K562 (cell line): ENCODE results near the gene JPH2. TPM values are rescaled to one million over a fixed set of nuclear protein-coding genes. Genes with fewer than 3 reads are reported as not detected.

Source experiments
- ATAC-seq: fragments of 200-7000 bp; cut with Tn5 transposase; 3 replicates; pipeline ENCODE4 v1.9.1; 2020; ENCODE audit warnings: moderate library complexity
- BruUV-seq: library from RNA; stranded (reverse); fragments of 400-500 nt; replicated peaks from 2 replicates; lab custom pipeline; 2021; lab: Mats Ljungman, UMichigan
- CTCF ChIA-PET: fragments of 300-600 bp; formaldehyde crosslinking; extraction: SDS; loops from one replicate; lab custom pipeline; 2021; ENCODE audit warnings: low intra/inter-chr PET ratio; lab: Yijun Ruan, JAX
- POLR2A ChIA-PET: fragments of 300-600, 350-650 bp; sonication (Branson Sonifier 250); formaldehyde crosslinking; extraction: SDS; loops from one replicate; lab custom pipeline; 2021; ENCODE audit warnings: antibody characterized with exemption, inconsistent platforms; lab: Yijun Ruan, JAX
- DNase-seq, 4 experiments: peaks; one replicate each; pipeline versions ENCODE4 v3.0.0 to v3.0.0-alpha.2; 2011 to 2018; ENCODE audit warnings: low spot score in 3 of 4, mixed read lengths in 3 of 4; ENCODE audit errors: extremely low read depth in 1 of 4
- FAIRE-seq: peaks from 2 replicates; lab custom pipeline; 2011; peaks lifted over from hg19 to GRCh38; lab: Jason Lieb, UNC
- H2AFZ ChIP-seq: 2 replicates; pipeline ENCODE4 v1.6.0; 2011; ENCODE audit warnings: low read depth, low read length, control low read depth, inconsistent platforms
- H3K27ac ChIP-seq: fragments of 200-600 bp; 3 replicates; pipeline ENCODE4 v1.8.0; 2011; ENCODE audit warnings: low read depth, mild to moderate bottlenecking, control low read depth, inconsistent platforms, low read length, moderate library complexity, mixed read lengths; ENCODE audit errors: extremely low read depth
- H3K27me3 ChIP-seq, 2 experiments: fragments of 300-600 bp in 1 of 2; 2 replicates in 1 of 2; 3 replicates in 1 of 2; pipeline versions ENCODE4 v1.6.0 to v1.8.0; 2011; ENCODE audit warnings: inconsistent platforms in 2 of 2, low read length in 2 of 2, mild to moderate bottlenecking in 1 of 2, mixed read lengths in 1 of 2, moderate library complexity in 1 of 2; ENCODE audit not compliant: control insufficient read depth in 2 of 2, insufficient read depth in 2 of 2
- H3K36me3 ChIP-seq: fragments of 300-600 bp; 3 replicates; pipeline ENCODE4 v1.8.0; 2011; ENCODE audit warnings: mild to moderate bottlenecking, low read length, inconsistent platforms; ENCODE audit not compliant: control insufficient read depth, insufficient read depth
- H3K4me1 ChIP-seq, 2 experiments: fragments of 200-600 bp in 1 of 2; replicated peaks in 1 of 2; 2 replicates in 1 of 2; 3 replicates in 1 of 2; pipeline versions ENCODE4 v1.5.1 to v1.8.0; 2011; ENCODE audit warnings: inconsistent platforms in 2 of 2, low read length in 2 of 2, mild to moderate bottlenecking in 1 of 2, mixed read lengths in 1 of 2, moderate library complexity in 1 of 2; ENCODE audit not compliant: control insufficient read depth in 2 of 2, insufficient read depth in 2 of 2
- H3K4me2 ChIP-seq: 2 replicates; pipeline ENCODE4 v1.6.1; 2011; ENCODE audit warnings: low read length, control low read depth, inconsistent platforms, mixed read lengths; ENCODE audit not compliant: insufficient read depth
- H3K4me3 ChIP-seq: fragments of 200-600 bp; sonication (generic), shearing (Covaris generic); 2 replicates; pipeline ENCODE4 v1.5.1; 2016; ENCODE audit warnings: control low read depth, inconsistent platforms
- H3K79me2 ChIP-seq: fragments of 200-600 bp; 3 replicates; pipeline ENCODE4 v1.8.0; 2011; ENCODE audit warnings: low read length, inconsistent platforms; ENCODE audit not compliant: control insufficient read depth, insufficient read depth
- H3K9ac ChIP-seq, 2 experiments: 2 replicates each; pipeline versions ENCODE4 v1.6.0 to v1.6.1; 2011; ENCODE audit warnings: low read depth in 2 of 2, low read length in 2 of 2, control low read depth in 1 of 2, inconsistent platforms in 1 of 2, mild to moderate bottlenecking in 1 of 2, mixed read lengths in 1 of 2; ENCODE audit not compliant: insufficient read depth in 1 of 2
- H3K9me1 ChIP-seq: one replicate; pipeline ENCODE4 v1.6.0; 2011; ENCODE audit warnings: inconsistent platforms, mild to moderate bottlenecking, low read length, moderate library complexity; ENCODE audit not compliant: control insufficient read depth, insufficient read depth
- H3K9me3 ChIP-seq: replicated peaks from 2 replicates; pipeline ENCODE4 v1.5.1; 2011; ENCODE audit warnings: low read depth, low read length, inconsistent platforms; ENCODE audit not compliant: control insufficient read depth, insufficient read depth
- H4K20me1 ChIP-seq: replicated peaks from 2 replicates; pipeline ENCODE4 v1.6.1; 2011; ENCODE audit warnings: low read length, inconsistent platforms, mixed read lengths; ENCODE audit not compliant: control insufficient read depth, insufficient read depth
- CCAR2 ChIP-seq: fragments of 200-400 bp; formaldehyde crosslinking; IDR thresholded peaks from 2 replicates; pipeline ENCODE4 v1.6.1; 2017; ENCODE audit warnings: mild to moderate bottlenecking, low read depth, low read length
- COPS2 ChIP-seq: fragments of 450-650 bp; conservative IDR thresholded peaks from 2 replicates; pipeline ENCODE4 v1.6.1; 2016; ENCODE audit warnings: mild to moderate bottlenecking, moderate library complexity
- MECOM ChIP-seq: fragments of 250-450 bp; sonication (Bioruptor Pico); IDR thresholded peaks from 2 replicates; pipeline ENCODE4 v1.8.0; 2022; ENCODE audit warnings: inconsistent platforms
- NR1H2 ChIP-seq: sonication (generic); formaldehyde crosslinking; IDR thresholded peaks from 2 replicates; pipeline ENCODE4 v1.4.0; 2020; ENCODE audit warnings: mild to moderate bottlenecking, missing genetic modification reagents
- POU5F1 ChIP-seq: fragments of 150-350 bp; IDR thresholded peaks from 2 replicates; pipeline ENCODE4 v1.6.1; 2014; ENCODE audit warnings: borderline replicate concordance, low read length, low read depth, mild to moderate bottlenecking; ENCODE audit not compliant: partially characterized antibody
- PYGO2 ChIP-seq: fragments of 450-650 bp; IDR thresholded peaks from 2 replicates; pipeline ENCODE4 v1.6.1; 2016; ENCODE audit warnings: mild to moderate bottlenecking, missing genetic modification characterization, moderate library complexity, missing compliant biosample characterization
- TCF3 ChIP-seq: sonication (generic); formaldehyde crosslinking; IDR thresholded peaks from 2 replicates; pipeline ENCODE4 v1.4.0; 2020; ENCODE audit warnings: mild to moderate bottlenecking, missing genetic modification reagents
- TCFL5 ChIP-seq: fragments of 250-450 bp; sonication (Bioruptor Pico); conservative IDR thresholded peaks from 2 replicates; pipeline ENCODE4 v1.6.1; 2021; ENCODE audit warnings: mild to moderate bottlenecking, moderate library complexity, matching md5 sums
- TEAD2 ChIP-seq: fragments of 450-650 bp; IDR thresholded peaks from 2 replicates; pipeline ENCODE4 v1.6.1; 2016; ENCODE audit warnings: missing genetic modification characterization, control low read depth, missing compliant biosample characterization
- WGBS: fragments of 100-300 bp; shearing (Covaris generic); methylation state at CpG from one replicate; pipeline ENCODE4 v1.1.6; 2016; ENCODE audit warnings: low coverage, mixed read lengths; ENCODE audit not compliant: insufficient coverage; ENCODE audit errors: missing lambda C conversion rate; 5-methylcytosine and 5-hydroxymethylcytosine counted together
- in situ Hi-C: fragments of 300-500 bp; cut with MboI; formaldehyde crosslinking; loops from 4 replicates; pipeline ENCODE4 v1.15.0; 2018; ENCODE audit warnings: inconsistent platforms, mixed read lengths
- intact Hi-C: fragments of 100-400 bp; cut with micrococcal nuclease; formaldehyde crosslinking; loops from 2 replicates; pipeline ENCODE4 v1.14.2; 2022
- polyA plus RNA-seq, 8 experiments: library from polyadenylated mRNA; depleted of rRNA in 4 of 8; stranded (reverse) in 5 of 8; unstranded in 3 of 8; fragments of >200 nt; fragmentation: Nextera tagmentation in 2 of 8; fragmentation: Illumina TruSeq in 1 of 8; extraction: Ambion mirVana in 2 of 8; extraction: Trizol in 1 of 8; gene quantifications; 2 replicates each; pipeline versions ENCODE4 v1.2.1 to v1.2.3, GENCODE V29; 2011 to 2014; ENCODE audit warnings: inconsistent platforms in 1 of 8, missing spikeins in 1 of 8
- total RNA-seq, 7 experiments: library from RNA; depleted of rRNA in 6 of 7; stranded (reverse); fragments of >200 nt in 6 of 7; fragmentation: Illumina TruSeq in 2 of 7; extraction: Trizol in 2 of 7; gene quantifications; 2 replicates each; pipeline versions ENCODE4 v1.2.1 to v1.2.3, GENCODE V29; 2011 to 2021; ENCODE audit warnings: low replicate concordance in 1 of 7
- TF ChIP-seq, protein P1 (sequence below), 2 experiments: IDR thresholded peaks in 1 of 2; conservative IDR thresholded peaks in 1 of 2; 2 replicates each; pipeline ENCODE4 v1.6.1; 2016; ENCODE audit warnings: low read depth in 2 of 2, mild to moderate bottlenecking in 1 of 2, missing compliant biosample characterization in 1 of 2, missing genetic modification characterization in 1 of 2, moderate library complexity in 1 of 2
- TF ChIP-seq, protein P2 (sequence below): fragments of 450-650 bp; IDR thresholded peaks from 2 replicates; pipeline ENCODE4 v1.6.1; 2016
- TF ChIP-seq, protein P3 (sequence below): sonication (generic); formaldehyde crosslinking; IDR thresholded peaks from 2 replicates; pipeline ENCODE4 v1.8.0; 2023; ENCODE audit warnings: missing genetic modification reagents, mild to moderate bottlenecking, borderline replicate concordance

The JPH2 gene
- total and polyA plus RNA-seq, 9 of the 15 experiments (the other 6 are each of a cell fraction or from before 2014, with no cell fraction given) = not detected

DNA sequence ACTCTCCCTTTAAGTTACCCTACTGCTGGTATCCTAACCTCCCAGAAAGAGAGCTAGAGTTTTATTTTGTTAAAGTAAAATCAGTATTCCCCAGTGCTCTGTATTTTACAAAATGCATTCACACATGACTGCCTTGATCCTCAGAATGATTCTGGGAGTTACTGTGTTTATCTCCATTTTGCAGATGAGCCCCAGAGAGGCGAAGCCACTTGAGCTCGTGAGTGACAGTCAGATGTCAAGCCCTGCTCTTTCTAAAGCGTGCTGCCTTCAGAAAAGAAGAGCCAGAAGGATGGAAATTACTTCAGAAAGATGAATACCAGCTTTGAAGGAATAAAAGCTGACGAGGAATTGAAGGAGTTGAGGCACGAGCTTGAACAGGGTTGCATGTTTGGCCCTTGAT lies 37.6 kb upstream of the JPH2 start:
- BruUV-seq = no TSS peak
- Histone ChIP-seq H3K36me3 (no peaks in the 10 kb centered on the region), H3K9ac (no peak overlapping the region), H2AFZ (no peak overlapping the region), H3K27me3 (peaks cover 7 to 36% of the 10 kb centered on the region in 2 experiments), H3K79me2 (no peaks in the 10 kb centered on the region), H4K20me1 (peaks cover 10% of the 10 kb centered on the region; the same call in 1 of the 2 replicates), H3K27ac (no peak overlapping the region), H3K4me3 (no peak overlapping the region), H3K4me2 (no peak overlapping the region), H3K9me1 (no peaks in the 10 kb centered on the region), H3K4me1 (peaks cover 0 to 3% of the 10 kb centered on the region in 2 experiments; a peak in 2 of 5 replicates)
- in situ Hi-C loops (no loop called here), intact Hi-C loops (no loop called here)
- ChIA-PET CTCF (interaction anchor here (0.7 kb wide), 1 partner anchor 505 kb away, joined by 4 read pairs; no protein-coding TSS in a partner anchor), POLR2A (interaction anchor here (1.3 kb wide), 1 partner anchor 9 kb away, joined by 3 read pairs; no protein-coding TSS in a partner anchor)
- no peak for FAIRE-seq
- 0% methylated on average over 5 of the region's 5 CpGs for WGBS
- DNase-seq = no peak
- ATAC-seq = no peak
- TF ChIP-seq, protein P1, sequence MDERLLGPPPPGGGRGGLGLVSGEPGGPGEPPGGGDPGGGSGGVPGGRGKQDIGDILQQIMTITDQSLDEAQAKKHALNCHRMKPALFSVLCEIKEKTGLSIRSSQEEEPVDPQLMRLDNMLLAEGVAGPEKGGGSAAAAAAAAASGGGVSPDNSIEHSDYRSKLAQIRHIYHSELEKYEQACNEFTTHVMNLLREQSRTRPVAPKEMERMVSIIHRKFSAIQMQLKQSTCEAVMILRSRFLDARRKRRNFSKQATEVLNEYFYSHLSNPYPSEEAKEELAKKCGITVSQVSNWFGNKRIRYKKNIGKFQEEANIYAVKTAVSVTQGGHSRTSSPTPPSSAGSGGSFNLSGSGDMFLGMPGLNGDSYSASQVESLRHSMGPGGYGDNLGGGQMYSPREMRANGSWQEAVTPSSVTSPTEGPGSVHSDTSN (CRISPR knock-in tag; IDR thresholded peaks at IDR 0.05; ENCODE audit: low read depth) = no peak
- TF ChIP-seq, protein P1 (tag; conservative IDR thresholded peaks at IDR 0.05; ENCODE audit: low read depth) = 0 out of 2 replicates have a peak, but pooled peaks have one; percentile 18
- no peak for TF ChIP-seq POU5F1
- TF ChIP-seq PYGO2 (tag) = no peak
- TF ChIP-seq, protein P2, sequence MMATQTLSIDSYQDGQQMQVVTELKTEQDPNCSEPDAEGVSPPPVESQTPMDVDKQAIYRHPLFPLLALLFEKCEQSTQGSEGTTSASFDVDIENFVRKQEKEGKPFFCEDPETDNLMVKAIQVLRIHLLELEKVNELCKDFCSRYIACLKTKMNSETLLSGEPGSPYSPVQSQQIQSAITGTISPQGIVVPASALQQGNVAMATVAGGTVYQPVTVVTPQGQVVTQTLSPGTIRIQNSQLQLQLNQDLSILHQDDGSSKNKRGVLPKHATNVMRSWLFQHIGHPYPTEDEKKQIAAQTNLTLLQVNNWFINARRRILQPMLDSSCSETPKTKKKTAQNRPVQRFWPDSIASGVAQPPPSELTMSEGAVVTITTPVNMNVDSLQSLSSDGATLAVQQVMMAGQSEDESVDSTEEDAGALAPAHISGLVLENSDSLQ = peak; percentile 63
- TF ChIP-seq, protein P3, sequence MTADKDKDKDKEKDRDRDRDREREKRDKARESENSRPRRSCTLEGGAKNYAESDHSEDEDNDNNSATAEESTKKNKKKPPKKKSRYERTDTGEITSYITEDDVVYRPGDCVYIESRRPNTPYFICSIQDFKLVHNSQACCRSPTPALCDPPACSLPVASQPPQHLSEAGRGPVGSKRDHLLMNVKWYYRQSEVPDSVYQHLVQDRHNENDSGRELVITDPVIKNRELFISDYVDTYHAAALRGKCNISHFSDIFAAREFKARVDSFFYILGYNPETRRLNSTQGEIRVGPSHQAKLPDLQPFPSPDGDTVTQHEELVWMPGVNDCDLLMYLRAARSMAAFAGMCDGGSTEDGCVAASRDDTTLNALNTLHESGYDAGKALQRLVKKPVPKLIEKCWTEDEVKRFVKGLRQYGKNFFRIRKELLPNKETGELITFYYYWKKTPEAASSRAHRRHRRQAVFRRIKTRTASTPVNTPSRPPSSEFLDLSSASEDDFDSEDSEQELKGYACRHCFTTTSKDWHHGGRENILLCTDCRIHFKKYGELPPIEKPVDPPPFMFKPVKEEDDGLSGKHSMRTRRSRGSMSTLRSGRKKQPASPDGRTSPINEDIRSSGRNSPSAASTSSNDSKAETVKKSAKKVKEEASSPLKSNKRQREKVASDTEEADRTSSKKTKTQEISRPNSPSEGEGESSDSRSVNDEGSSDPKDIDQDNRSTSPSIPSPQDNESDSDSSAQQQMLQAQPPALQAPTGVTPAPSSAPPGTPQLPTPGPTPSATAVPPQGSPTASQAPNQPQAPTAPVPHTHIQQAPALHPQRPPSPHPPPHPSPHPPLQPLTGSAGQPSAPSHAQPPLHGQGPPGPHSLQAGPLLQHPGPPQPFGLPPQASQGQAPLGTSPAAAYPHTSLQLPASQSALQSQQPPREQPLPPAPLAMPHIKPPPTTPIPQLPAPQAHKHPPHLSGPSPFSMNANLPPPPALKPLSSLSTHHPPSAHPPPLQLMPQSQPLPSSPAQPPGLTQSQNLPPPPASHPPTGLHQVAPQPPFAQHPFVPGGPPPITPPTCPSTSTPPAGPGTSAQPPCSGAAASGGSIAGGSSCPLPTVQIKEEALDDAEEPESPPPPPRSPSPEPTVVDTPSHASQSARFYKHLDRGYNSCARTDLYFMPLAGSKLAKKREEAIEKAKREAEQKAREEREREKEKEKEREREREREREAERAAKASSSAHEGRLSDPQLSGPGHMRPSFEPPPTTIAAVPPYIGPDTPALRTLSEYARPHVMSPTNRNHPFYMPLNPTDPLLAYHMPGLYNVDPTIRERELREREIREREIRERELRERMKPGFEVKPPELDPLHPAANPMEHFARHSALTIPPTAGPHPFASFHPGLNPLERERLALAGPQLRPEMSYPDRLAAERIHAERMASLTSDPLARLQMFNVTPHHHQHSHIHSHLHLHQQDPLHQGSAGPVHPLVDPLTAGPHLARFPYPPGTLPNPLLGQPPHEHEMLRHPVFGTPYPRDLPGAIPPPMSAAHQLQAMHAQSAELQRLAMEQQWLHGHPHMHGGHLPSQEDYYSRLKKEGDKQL = no peak
- no peak for TF ChIP-seq CCAR2
- no peak for TF ChIP-seq TEAD2 (tag)
- TF ChIP-seq MECOM = peak; percentile 59
- TF ChIP-seq TCF3 (CRISPR knock-in tag) = 0 out of 2 replicates have a peak, but pooled peaks have one; percentile 19
- no peak for TF ChIP-seq TCFL5 (CRISPR knock-in tag)
- TF ChIP-seq COPS2 = no peak
- TF ChIP-seq NR1H2 (CRISPR knock-in tag) = no peak
- TF ChIP-seq, all 486 proteins: peak for 4
- H3K9me3 ChIP-seq = no peaks in the 10 kb centered on the region
